ENCODE measurements around the gene TDRD12.

DNA sequence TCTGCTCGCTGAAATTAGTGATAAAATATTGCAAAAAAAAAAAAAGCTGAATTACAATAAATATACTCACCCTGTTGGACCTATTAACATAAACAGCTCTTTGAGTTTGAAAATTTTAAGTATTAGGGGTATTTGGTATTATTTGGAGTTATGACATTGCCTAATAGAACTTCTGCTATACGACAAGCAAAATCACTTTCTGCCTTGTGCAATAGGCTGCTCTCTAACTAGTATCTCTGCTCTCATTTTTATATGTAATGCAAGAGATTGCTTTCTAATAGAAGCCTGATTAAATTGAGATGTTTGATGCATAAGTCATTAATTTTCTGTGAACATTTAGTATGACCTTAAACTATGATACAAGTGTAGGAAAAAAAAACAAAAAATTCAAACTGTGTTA, 38.6 kb upstream of the TDRD12 start:
- TF ChIP-seq GABPB1 (CRISPR knock-in tag; IDR thresholded peaks at IDR 0.05) (no peak), CTCF (IDR thresholded peaks at IDR 0.05) (no peak)
- TF ChIP-seq, protein P1, sequence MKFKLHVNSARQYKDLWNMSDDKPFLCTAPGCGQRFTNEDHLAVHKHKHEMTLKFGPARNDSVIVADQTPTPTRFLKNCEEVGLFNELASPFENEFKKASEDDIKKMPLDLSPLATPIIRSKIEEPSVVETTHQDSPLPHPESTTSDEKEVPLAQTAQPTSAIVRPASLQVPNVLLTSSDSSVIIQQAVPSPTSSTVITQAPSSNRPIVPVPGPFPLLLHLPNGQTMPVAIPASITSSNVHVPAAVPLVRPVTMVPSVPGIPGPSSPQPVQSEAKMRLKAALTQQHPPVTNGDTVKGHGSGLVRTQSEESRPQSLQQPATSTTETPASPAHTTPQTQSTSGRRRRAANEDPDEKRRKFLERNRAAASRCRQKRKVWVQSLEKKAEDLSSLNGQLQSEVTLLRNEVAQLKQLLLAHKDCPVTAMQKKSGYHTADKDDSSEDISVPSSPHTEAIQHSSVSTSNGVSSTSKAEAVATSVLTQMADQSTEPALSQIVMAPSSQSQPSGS (CRISPR knock-in tag; IDR thresholded peaks at IDR 0.05; ENCODE audit: borderline replicate concordance, low read depth) = no peak
